ENCODE measurements around the gene CMTM8.
"Not testable (repeated sequence)": the region's sequence is repeated elsewhere in the genome, so short reads cannot be mapped to it uniquely, and the experiment has no call there.

The CMTM8 gene

DNA sequence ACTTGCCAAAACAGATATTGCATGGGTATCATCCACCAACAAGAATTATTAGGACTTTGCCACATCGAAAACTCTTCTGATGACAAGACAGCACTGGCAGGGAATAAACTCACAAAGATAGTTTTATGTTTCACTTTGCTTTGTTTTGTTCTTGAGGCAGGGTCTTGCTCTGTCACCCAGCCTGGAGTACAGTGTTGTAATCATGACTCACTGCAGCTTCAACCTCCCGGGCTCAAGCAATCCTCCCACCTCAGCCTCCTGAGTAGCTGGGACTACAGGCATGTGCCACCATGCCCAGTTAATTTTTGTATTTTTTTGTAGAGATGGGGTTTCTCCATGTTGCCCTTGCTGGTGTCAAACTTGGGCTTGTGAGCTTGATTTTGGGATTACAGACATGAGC, 151.1 kb downstream of the CMTM8 start:
- not testable (repeated sequence) for DNase-seq

DNA sequence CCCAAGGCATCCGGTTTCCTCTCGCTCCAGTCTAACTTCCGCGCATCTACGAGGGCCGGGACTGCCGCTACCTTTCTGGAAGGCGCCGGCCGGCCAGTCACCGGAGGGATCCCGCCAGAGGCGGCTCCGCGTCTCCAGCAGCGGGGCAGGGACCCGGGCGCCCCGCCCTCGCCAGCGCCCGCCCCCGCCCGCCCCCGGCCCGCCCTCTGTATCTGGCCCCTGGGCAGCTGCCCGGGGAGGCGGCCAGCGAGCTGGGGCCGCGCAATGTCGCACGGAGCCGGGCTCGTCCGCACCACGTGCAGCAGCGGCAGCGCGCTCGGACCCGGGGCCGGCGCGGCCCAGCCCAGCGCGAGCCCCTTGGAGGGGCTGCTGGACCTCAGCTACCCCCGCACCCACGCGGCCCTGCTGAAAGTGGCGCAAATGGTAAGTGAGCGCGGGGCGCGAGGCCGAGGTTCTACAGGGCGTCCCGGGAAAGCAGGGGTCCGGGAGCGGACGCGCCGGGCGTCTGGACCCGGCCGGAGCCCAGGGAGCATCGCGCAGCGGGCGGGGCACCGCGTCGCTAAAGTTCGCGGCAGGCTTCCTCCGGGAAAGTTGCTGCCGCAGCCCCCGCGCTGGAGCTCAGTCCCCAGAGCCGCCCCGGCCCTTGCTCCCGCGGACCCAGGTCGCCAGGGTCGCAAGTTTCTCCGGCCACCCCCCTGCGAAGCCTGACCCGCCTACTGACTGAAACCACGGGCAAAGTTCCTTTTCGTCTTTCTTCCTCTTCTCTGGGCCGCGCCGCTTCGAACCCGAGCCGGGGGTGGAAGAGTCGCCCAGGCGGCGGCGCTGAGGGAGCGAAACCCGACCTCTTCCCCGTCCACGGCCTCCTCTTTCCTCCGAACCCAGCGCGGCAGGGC, 153.4 kb downstream of the CMTM8 start, which contains the start of gene CMTM7:
TSS of gene CMTM7 (plus strand) at position 211 of the 893 bp plus-strand sequence. CDS start at position 265, 54 bp downstream.
- peak; percentile 67 for DNase-seq

DNA sequence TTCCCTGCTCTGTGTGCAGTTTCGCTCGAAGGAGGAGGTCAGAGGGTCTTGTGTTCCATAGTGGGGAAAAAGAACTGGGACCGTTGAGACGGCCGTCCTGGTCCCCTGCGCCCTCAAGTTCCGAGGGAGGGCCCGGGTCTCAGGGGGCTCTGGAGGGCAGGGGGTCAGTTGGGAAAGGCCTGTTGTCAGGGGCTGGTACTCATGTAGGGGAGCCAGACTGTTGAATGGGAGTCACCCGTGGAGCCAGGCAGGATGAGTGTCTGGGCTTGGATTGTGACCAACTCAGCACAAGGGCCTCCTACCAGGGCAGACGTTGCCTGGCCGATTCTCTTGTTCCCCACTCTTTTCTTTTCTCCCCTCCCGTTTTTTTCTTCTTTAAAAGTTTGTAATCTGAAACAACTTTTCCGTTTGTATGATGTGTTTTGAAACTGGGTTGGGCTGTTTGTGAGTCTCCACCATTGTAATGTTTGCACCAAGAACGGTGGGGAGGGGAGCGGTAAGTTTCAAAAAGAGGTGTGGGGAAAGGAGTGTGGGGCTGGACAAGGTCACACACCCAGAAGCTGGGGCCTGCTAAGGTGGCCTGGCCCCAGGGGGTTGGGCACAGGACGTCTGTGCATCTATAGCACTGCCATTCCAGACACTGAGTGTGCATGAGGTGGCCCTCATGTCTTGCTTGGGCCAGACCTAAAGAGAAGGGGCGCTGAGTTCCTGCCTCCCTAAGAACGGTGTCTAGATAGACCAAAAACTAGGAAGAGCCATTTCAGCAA, 154.2 kb downstream of the CMTM8 start:
- DNase-seq, result no peak

DNA sequence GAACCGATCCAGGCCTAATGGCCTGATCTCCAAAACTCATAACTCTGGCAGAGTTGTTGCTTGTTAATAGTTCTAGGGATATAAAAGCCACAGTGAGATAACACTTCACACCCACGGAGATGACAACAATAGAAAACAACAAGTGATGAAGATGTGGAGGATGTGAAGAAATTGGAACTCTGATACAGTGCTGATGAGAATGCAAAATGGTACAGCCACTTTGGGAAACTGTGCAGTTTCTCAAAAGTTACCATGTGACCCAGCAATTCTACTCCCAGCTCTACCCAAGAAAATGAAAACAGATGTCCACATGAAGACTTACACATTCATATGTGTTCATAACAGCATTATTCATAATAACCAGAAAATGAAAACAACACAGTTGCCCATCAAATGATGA, 157.0 kb downstream of the CMTM8 start:
- DNase-seq, result no peak

DNA sequence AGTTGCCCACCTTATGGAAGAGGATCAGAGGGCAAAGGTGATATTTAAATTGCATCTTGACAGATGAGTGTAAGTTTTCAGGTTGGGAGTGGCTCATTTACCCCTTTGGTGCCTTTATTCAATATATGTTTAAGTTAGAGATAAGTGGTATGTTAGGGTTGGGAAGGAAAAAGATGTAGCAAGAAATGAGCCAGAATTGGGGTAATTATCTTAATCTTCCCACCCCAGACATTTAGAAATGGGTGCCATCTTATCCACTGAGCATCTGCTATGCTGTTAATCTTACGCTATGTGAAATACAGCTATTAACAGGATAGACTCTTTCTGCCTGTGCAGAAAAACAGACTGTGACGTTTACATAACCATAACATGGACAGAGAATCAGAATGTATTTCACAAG, 159.5 kb downstream of the CMTM8 start:
- no peak for DNase-seq

DNA sequence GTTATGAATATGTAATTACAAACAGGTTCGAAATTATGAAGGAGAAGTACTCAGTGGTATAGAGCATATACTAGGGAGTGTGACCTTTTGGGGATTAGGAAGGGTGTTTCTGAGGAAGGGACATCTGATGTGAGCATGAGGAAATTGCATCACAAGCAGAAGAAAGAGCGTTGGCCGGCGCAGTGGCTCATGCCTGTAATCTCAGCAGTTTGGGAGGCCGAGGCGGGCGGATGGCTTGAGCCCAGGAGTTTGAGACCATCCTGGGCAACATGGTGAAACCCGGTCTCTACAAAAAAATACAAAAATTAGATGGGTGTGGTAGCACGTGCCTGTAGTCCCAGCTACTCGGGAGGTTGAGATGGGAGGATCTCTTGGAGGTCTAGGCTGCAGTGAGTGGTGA, 160.1 kb downstream of the CMTM8 start:
- no peak for DNase-seq

DNA sequence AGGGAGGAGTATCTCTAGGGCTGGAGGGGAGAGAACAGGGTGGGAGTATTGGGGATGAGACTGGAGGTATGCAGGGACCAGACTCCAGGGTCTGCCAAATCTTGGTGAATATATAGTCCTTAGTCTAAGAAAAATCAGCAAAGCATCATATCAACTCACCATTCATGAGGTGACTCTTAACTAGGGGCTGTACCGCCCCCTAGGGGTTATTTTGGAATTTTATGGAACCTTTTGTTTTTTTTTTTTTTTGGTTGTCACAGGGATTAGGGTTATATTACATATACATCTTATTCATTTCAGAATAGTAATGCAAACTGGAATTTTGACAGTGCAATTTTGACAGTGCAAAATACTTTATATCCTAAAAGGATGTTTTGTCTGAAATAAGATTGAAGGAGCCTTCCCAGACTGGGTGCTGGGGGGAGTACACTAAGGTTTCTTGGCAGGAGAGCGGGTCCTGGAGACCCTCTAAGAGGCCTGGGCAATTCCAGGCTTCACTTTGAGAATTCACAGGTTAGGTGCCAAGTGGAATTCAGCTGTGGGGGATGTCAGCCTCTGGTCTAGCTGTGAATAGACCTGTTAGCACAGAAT, 160.6 kb downstream of the CMTM8 start:
- no peak for DNase-seq

DNA sequence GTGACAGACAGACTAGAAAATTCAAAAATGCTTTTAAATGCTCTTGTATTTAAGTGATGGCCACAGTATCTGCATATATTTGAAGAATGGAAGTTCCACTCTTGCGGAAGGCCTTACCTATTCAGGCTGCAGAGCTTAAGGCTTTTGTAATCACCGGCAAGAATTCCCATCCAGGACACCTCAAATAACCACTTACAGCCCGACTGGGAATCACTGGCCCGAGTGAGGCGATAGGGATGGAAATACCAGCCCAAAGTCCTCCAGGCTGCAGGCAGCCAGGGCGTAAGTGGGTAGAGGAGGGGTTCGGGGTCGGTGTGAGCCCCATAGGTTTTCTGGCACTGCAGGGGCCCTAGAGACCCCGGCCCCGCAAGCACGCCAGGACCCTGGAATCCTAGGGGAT, 162.6 kb downstream of the CMTM8 start:
- no peak for DNase-seq

DNA sequence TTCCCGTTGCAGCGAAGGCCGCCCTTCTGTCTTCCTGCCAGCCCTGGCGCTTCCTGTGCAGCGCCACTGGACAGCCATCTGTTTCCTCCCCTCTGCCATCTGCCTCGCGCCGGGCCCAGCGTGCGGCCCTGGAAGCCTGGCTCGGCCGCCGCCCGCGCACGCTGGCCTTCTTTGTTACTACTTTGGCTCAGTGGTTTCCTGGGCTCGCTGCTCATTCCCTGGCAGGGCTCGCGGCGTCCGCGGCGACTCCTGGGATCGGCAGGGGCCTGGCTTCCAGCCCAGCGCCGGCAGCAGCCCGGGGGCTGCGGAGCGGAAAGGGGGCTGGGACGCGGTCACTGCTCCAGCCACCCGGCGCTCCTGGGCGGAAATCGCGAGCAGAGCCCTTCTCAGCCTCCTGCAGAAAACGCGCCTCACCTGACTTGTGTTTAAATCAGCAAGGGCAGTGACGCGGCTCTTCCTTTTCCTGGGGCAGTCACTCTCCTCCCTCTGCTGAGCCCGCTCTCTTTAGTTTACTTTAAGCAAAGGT, 163.1 kb downstream of the CMTM8 start:
- DNase-seq, result peak; percentile 60

DNA sequence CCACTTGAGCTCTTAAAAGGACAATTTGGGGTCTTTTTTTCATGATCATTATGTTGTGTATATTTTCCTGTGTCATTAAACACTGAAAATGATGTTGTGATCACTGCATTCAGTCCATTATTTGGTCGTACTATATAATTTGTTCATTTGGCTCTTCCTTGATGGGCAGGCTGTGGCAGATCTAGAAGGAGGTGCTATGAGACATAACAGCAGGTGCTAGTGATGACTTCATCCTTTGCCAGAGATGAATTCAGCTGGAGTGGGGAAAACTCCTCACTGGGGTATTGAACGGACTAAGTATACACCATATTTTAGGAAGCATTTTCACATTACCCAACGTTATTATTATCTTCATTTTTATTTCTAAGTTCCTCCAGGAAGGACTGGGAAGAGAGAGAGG, 165.2 kb downstream of the CMTM8 start:
- DNase-seq, result no peak

DNA sequence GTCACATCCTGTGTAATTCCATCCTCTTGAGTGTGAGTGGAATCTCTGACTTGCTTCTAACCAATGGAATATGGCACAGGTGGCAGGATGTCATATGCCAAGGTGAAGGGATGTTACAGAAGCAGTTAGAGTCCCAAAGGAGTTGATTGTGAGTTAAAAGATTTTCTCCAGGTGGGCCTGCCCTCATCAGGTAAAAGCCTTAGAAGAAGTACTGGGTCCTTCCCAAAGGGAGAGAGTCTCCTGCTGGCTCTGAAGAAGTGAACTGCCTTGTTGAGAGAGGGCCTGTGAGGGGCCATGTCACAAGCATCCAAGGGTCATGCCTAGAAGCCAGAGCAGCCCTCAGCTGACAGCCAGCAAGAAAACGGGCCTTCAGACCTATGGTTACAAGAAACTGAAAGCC, 166.2 kb downstream of the CMTM8 start:
- no peak for DNase-seq

DNA sequence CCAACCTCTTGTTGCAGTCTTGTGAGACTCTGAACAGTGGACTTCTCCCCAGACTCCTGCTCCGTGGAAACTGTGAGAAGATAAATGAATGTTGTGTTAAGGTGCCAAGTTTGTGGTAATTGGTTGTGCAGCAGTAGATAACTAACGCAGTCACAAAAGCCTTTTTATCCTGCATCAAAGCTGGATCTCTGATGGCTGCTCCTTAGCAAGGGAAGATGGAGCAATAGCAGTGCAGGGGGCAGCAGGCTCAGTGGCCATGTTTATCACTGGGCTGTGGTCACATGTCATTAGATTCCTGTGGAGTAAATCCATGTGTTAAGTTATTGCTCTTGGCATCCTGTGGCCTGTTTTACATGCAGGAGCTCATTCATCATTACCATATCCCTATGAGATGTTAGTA, 166.7 kb downstream of the CMTM8 start:
- no peak for DNase-seq

DNA sequence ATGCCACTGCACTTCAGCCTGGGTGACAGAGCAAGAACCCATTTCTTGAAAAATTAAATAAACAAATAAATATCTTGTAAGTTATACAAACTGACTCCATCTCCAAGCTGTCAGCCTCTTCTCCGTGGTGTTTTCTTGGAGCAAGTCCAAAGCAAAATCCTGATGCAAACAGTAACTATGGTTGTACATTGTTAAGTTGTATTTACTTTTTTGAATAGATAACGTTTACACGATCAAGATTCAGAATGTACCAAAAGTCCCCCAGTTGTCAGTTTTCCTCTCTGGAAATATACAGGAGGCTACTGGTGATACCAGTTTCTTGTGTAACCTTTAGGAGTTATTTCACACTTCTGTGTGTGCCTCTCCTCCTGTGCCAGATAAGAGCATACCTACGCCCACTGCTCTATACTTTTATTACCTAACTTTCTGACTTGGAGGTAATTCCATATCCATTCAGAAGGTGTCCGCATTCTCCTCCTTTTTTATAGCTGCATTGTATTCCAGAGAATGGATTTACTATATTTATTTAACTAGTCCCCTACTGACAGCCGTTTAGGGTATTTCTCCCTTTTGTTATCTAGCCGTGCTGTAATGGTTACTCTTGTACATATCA, 167.3 kb downstream of the CMTM8 start:
- DNase-seq, result no peak

DNA sequence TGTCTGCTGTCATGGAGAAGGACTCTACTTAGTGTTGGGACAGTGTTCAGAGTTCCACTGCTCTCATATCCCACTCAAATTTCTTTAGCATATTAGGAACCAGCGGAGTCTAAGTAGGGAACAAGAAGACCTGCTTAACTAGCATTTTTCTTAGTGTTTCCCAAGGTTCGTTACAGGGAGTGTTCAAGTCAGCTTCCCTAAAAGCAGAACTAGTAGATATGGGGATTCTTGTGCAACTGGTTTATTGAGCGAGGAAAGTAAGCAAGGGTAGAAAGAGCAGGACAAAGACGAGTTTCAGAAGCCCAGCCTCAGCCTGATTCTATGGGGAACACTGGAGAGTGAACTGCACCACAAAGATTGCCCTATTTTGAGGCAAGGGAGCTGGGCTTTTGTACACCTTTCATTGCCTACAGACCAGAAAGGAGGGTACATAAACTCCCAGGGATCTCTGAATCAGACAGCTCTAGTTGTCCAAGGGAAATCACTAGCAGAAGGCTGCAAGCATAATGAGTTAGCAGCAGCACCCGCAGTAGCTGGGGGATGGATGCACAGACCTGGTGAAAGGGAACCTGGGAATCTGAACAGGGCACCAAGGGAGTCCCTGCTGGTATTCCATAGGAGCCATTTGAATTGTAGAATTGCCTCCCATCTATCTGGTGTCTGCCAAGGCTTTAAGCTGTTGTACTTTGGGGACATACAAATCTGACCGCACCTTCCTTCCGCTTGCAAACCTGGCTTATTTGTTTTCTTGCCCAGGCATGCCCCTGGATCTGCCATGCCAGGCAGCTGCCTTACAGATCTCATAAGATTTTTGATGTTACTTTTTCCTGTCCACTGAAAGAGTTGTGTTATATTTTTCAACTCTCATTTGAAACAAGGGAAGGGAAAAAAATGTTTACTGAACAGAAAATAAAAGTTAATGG, 168.3 kb downstream of the CMTM8 start:
- no peak for DNase-seq

DNA sequence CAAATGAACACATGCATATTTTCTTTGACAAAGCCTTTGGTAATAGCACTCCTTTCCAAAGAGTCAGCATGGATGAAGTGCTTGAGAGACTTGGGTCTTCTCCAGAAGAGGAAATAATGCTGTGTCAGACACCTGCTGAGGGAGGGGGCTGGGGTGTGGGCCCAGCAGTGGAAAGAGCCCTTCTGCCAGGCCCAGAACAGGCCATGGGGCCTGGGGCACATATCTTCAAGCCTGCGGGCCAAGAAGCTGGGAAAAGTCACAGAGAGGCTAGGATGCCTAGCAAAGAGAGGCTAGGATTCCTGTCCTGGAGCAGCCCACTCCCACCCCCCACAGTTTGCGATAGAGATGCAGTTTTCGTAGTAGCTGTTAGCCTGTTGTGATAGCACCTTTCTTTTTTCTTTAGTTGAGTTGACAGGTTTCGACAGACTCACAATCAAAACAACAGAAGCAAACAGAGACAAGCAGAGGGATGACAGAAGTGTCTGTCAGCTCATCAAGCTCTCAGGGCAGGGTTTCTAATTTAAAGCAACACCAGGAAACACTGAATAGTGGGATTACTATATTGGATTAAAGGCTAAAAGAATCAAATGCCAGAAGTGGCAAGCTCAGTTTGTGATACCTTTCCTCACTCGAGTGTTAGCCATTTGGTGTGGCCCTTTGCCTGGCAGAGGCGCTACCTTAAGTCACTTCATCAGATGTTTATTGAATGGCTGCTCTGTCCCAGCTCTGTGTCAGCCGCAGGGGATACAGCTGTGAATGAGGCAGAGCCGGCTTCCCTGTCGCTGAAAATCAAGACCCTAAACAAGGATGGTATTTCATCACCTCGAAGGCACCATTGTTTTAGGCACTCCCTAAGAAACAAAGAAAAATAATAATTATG, 172.1 kb downstream of the CMTM8 start:
- DNase-seq, result no peak

DNA sequence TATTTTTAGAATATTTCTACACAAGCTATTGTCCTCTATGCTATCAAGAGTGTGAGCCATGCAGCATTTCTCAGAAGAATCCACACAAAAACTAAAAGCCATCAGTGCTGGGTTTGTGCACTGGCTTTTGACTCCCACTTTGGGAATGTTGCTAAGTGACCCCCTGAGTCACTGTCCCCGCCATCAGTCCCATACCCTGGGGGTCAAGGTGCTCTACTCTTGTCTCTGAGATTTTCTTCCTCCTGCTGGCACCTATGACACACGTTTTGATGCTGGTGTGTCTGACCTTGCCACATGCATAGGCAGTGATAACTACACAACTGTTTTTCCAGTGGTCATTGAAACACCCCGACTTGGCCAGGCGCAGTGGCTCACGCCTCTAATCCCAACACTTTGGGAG, 173.0 kb downstream of the CMTM8 start:
- no peak for DNase-seq

DNA sequence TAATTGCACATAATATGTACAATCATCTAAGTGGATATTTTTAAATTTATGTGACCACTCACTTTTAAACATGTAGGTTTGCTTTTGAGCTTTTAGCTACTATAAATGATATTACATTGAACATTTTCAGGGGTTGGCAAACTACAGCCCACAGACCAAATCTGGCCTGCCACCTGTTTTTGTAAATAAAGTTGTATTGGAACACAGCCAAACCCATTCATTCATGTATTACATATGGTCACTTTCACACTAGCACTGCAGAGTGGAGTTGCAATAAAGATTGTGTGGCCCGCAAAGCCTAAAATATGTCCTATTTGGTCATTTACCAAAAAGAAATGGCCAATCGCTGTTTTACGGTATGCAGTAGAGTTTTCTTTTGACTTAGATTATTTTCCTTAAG, 174.4 kb downstream of the CMTM8 start:
- DNase-seq, result no peak

DNA sequence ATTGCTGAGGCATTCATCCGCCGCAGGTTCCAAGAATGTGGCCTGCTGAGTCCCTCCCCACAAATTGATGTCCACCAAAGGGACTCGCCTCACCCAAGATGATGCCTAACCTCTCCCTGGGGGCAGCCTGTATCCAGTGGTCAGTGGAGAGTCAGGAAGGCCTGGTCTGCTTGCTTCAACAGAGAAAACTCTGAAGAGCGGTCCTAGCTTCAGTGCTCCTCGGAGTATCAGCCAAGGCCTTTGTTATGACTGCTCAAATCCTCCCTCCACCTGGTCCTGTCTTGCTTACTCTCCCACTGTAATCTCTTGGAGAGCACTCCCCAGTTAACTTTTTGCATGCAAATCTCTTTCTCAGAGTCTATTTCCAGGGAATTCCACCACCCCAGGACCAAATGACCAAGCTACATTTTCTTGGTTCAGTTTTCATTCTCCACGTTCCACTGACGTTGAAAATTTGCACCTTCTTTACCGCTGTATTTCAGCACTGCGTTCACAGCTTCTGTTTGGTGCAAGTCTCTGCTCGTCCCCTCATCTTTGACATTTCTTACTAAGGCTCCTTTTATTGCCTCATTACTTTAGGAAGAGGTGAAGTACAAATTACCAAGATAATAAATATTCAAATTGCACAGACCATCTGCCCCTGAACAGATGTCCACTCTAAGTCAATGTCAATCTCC, 175.5 kb downstream of the CMTM8 start:
- no peak for DNase-seq

DNA sequence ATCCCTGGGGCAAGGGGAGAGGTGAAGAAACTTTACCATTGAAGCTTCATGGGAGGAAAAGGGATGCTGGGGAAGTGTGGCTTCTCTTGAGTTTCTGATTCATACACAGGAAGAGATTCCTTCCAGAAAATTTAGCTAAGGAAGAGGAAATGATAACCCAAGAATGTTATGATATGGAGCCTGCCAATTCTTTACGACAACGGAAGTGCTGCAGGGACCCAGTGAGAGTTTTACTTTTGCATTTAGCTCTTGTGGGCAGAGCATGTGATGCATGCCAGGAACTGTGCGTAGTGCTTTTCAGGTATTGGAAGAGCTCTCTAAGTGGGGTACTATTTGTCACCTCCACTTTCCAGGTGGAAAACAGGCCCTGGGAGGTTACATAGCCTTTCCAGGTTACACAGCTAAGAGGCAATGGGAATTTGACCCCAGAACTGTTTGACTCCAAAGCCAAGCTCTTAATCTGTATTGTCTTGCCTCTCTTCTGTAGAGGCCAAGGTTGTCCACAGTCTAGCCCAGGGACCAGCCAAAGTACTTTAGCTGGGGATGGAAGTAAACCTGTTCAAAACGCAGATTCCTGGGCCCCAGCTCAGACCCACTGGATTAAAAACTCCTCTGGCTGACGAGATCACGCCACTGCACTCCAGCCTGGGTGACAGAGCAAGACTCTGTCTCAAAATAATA, 176.2 kb downstream of the CMTM8 start:
- peak; percentile 53 for DNase-seq

DNA sequence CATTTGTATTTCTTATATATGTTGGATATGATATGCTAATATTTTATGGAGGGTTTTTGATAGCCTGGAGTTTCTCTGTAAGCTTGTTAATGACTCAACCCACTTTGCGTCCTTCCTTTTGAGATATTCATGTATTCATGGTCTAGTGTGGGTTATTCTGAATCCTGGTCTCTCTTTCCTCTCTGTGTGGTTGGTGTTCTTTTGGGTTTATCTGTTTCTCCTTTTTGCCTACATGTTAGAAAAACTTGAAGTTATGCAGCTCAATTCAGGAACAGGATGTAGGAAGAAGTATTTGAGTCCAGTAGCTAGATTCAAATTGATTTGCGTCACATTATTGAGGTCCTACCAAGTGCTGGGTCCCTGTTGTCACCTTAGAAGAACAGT, 181.3 kb downstream of the CMTM8 start:
- no peak for DNase-seq

Measured in CD4-positive, alpha-beta T cell treated with Interleukin-15 for 1 hour (primary cell).